T-helper 17 cell (primary cell): ENCODE results near the gene HTT. TPM values are rescaled to one million over a fixed set of nuclear protein-coding genes. Genes with fewer than 3 reads are reported as not detected.

Experiments used
- ATAC-seq: fragments of 150-1000 bp; cut with Tn5 transposase; 2 replicates; pipeline ENCODE4 v1.10.0; 2021; ENCODE audit warnings: mild to moderate bottlenecking, moderate library complexity
- DNase-seq, 3 donors: peaks; one replicate each; pipeline versions ENCODE4 v3.0.0 to v3.0.0-alpha.2; 2020 to 2021
- H3K9me3 ChIP-seq: one replicate; pipeline ENCODE4 v1.7.0; 2013; ENCODE audit warnings: low read length, mild to moderate bottlenecking; ENCODE audit not compliant: control insufficient read depth, poor library complexity, severe bottlenecking
- H3K27ac Mint-ChIP-seq: one replicate; pipeline ENCODE4 v1.8.0; 2022; ENCODE audit warnings: mild to moderate bottlenecking, moderate library complexity, mixed read lengths
- H3K27me3 Mint-ChIP-seq: one replicate; pipeline ENCODE4 v1.8.0; 2022; ENCODE audit warnings: mixed read lengths
- H3K36me3 Mint-ChIP-seq: one replicate; pipeline ENCODE4 v1.8.0; 2022; ENCODE audit warnings: low read depth, mixed read lengths
- H3K4me1 Mint-ChIP-seq: one replicate; pipeline ENCODE4 v1.8.0; 2022; ENCODE audit warnings: mild to moderate bottlenecking, mixed read lengths
- H3K4me3 Mint-ChIP-seq: one replicate; pipeline ENCODE4 v1.8.0; 2022; ENCODE audit warnings: mild to moderate bottlenecking, moderate library complexity, mixed read lengths
- total RNA-seq, 4 donors: library from RNA in 2 of 4; stranded (reverse) in 2 of 4; gene quantifications; one replicate each; pipeline ENCODE4 v1.2.3 and lab custom pipeline; 2022 to 2026

Gene HTT
- total RNA-seq, 2 donors from 2014 or later = 83.9 to 89.9 TPM

DNA sequence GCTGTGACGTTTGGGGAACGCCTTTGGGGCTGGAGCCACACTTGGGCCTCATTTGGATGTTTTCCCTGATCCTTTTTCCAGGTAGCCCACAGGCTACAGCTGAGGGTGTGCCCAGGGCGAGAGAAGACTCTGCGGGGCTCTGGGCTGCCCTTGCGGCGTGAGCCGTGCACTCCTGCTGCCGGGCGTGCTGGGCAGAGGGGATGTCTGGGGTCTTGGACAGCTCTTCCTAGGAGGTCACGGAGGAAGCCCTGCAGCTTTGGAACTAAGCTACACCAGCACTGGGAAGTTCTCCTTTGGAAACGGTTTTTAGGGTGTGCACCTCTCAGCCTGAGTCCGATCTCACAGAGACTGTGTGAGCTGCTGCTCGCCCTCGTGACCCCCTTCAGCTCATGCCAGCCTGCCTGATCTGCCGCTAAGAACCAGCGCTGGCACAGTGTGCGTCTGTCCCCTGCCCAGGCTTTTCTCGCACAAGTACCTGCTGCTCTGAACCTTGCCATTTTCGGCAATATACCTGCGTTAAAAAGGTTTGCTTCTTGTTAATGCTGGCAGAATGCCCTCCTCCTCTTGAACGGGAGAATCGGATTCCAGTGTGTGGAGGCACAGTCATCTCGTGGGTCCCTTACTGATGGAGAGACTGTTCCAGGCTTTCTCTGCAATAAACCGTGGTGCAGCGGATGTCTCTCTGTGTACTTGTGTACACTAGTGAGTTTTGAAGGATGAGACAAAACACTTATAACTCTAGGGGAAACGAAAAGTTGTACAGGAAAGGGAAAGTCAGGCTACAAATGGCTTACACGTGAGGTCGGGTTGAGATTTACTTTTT is 188.8 kb downstream of the HTT start:
- no peak overlapping the region for H3K27ac Mint-ChIP-seq
- H3K4me3 Mint-ChIP-seq = no peak overlapping the region
- H3K9me3 ChIP-seq = no peaks in the 10 kb centered on the region
- no peak for ATAC-seq
- H3K36me3 Mint-ChIP-seq = no peaks in the 10 kb centered on the region
- DNase-seq = no peak
- no peaks in the 10 kb centered on the region for H3K27me3 Mint-ChIP-seq
- H3K4me1 Mint-ChIP-seq = peaks cover 2% of the 10 kb centered on the region

DNA sequence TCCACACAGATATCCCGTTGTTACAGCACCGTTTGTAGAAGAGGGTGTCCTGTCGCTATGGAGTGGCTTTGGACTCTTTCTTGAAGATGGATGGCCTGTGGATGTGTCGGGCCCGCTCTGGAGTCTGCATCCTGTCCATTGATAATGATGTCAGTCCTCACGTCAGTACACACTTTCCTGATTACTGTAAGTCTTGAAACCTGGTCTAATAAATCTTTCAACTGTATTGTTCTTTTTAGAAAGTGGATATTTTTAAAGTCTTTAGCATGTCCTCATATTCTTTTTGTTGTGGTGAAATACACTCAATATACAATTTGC is 189.4 kb downstream of the HTT start:
- ATAC-seq = no peak

DNA sequence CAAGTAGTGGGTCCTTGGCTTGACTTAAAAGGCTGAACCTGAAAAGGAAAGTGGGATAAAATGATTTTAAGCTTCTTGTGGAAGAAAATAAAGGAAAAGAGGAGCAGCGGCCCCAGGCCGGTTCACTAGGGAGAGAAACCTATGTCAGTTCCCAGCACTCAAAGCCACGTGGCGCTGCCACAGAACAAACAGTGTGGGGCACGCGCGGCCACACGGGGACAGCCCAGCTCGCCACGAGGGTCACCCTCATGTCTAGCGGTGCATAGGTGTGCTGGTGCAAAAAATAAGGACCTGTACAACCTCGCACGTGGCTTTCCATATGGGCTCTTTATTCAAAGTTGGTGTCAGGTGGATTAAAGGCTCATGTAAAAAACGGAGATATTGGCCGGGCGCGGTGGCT is 191.6 kb downstream of the HTT start:
- Mint-ChIP-seq H3K4me3 (no peak overlapping the region), H3K27ac (no peak overlapping the region), H3K27me3 (no peaks in the 10 kb centered on the region), H3K36me3 (no peaks in the 10 kb centered on the region), H3K4me1 (peaks cover 2% of the 10 kb centered on the region)
- no peaks in the 10 kb centered on the region for H3K9me3 ChIP-seq
- ATAC-seq (no peak), DNase-seq (no peak)

More for the DNA sequence above, 189.4 kb downstream of the HTT start:
- H3K9me3 ChIP-seq = no peaks in the 10 kb centered on the region
- peaks cover 2% of the 10 kb centered on the region for H3K4me1 Mint-ChIP-seq
- no peaks in the 10 kb centered on the region for H3K36me3 Mint-ChIP-seq
- H3K4me3 Mint-ChIP-seq = no peak overlapping the region
- no peak for DNase-seq
- H3K27ac Mint-ChIP-seq = no peak overlapping the region
- H3K27me3 Mint-ChIP-seq = no peaks in the 10 kb centered on the region

DNA sequence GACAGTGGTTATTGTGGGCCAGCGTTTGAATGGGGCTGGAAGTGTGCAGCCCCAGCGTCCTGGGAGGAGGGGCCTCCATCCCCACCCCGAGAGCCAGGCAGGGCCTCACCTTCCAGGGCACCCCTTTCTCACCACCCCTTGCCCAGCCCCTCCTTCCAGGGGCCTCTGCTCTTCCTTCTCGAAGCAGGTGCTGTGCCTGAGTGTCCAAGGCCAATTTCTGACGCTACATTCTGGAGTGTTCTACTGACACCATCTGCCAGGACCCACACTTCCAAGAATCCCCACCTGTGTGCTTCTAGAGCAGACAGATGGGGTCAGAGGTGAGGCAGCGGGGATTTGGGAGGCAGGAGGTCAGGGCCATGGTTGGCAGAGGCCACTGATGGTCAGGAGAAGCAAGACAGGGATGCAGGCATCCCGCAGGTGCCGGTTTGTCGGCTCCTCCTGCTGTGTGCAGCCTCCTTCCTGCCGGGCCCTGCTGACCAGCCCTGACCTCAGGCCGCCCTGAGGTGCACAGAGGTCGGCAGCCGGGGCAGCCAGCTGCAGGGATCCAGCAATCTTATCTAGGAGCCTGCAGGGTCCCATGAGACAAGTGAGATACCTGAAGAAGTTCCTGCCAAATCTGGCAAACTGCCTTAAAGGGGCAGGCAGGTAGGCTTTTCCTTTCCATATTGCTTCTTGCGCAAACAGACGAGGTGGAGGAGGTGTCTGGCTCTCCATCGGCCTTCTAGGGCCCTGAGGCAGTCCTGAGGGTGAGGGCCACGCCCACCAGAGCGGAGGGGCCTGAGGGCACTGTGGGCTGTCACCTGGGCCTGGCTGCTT is 193.3 kb downstream of the HTT start:
- Mint-ChIP-seq H3K36me3 (no peaks in the 10 kb centered on the region), H3K4me3 (no peak overlapping the region), H3K4me1 (no peaks in the 10 kb centered on the region), H3K27me3 (no peaks in the 10 kb centered on the region), H3K27ac (no peak overlapping the region)
- DNase-seq (no peak), ATAC-seq (no peak)
- H3K9me3 ChIP-seq = no peaks in the 10 kb centered on the region

DNA sequence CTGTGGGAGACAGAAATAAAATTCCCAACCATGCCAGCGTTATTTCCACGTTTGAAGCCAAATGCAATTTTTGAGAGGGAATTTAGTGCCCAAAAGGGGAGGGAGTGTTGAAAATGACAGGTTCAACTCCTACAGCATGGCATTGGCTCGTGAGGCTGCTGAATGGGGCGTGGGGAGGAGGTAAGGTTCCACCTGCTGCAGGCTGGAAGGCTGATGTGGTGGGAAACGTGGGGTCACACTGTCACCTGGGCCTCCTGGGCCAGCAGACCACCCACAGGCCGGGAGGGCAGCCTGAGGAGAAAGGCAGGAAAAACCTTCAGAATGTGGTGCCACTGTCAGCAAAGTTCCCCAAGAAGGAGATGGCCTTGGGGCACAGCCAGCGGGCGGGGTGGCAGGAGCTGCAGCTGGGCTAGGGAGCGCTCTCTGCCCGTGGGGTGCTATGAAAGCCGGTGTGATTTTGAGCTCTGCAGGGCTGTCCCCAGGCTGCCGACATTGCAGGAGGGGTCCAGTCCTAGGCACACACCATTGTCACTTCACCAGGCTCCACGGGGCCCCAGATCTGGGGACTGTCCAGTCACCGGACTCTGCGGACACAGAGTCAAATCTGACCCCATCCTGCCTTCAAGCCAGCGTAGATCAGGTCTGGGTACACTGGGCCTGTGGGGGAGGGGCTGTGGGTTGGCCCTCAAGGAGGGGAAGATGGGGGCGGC is 194.1 kb downstream of the HTT start:
- no peak overlapping the region for H3K27ac Mint-ChIP-seq
- DNase-seq = no peak

DNA sequence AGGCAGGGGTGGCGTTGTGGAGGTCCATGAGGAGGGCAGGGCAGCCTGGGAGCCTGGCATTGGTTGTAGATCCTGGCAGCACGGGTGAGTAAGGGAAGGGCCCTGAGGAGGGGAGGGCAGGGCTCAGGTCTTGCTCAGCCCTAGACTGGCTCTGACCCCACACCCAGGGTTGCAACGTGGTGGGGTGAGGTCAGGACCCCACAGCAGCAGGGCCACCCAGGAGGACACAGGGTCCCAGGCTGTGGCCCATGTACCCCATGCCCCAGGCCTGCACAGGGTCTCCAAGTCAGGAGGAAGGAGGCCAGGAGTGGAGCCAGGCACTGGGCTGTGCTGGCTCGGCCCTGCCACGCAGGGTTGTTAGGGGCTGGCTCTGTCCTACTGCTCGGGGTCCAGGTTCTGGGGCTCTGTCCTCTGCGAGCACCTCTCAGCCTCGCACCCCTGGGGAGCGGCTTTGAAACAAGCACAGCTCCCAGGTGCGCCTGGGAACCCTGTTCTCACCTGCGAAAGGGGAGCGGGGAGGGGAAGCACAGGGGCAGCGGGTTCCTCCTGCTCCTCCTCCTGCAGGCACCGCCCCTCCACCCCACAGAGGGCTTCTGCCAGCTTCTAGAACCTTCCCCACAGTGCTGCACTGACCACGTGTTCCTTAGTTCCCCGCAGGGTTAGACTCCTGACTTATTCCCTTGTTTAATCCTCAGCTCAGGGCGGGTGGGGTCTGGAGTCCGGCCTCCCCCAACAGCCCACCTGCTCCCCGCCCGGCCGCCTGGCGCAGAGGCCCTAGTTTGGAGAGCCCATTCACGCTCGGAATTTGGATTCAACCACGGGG is 194.8 kb downstream of the HTT start:
- no peaks in the 10 kb centered on the region for H3K4me1 Mint-ChIP-seq
- no peak overlapping the region for H3K27ac Mint-ChIP-seq
- H3K27me3 Mint-ChIP-seq = no peaks in the 10 kb centered on the region
- no peaks in the 10 kb centered on the region for H3K9me3 ChIP-seq
- no peak overlapping the region for H3K4me3 Mint-ChIP-seq
- DNase-seq = no peak
- no peaks in the 10 kb centered on the region for H3K36me3 Mint-ChIP-seq
- no peak for ATAC-seq

More for the DNA sequence above, 194.1 kb downstream of the HTT start:
- Mint-ChIP-seq H3K4me3 (no peak overlapping the region), H3K4me1 (no peaks in the 10 kb centered on the region), H3K27me3 (no peaks in the 10 kb centered on the region), H3K36me3 (no peaks in the 10 kb centered on the region)
- H3K9me3 ChIP-seq = no peaks in the 10 kb centered on the region
- no peak for ATAC-seq

DNA sequence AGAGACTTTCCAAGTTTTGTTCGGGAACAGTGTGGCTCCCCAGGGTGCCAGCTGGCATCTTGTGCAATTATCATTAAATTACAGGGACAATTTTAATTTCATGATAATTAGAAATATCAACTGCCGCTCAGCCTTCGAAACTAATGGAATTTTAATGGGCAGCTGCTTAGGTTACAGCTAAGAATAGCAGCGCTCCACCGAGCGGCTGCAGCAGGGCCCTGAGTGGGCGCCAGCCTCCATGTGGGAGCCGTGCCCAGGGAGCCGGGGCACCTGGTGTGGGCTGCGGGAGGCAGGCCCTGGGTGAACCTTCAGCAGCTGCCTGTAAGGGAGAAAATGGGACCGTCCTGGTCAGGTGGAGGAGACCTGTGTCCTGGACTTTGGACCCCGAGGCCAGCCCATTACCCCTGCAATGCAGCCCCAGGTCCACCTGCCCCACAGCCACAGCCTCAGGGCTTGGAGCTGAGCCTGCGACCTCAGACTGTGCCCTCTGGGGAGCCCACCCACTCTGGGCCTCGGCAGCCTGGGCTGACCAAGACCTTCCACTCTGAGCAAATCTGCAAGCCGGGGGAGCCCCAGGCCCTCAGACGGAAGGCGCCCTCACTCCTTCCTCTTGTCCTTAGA is 195.6 kb downstream of the HTT start:
- DNase-seq (no peak), ATAC-seq (no peak)
- H3K9me3 ChIP-seq = no peaks in the 10 kb centered on the region
- H3K27me3 Mint-ChIP-seq = no peaks in the 10 kb centered on the region
- no peaks in the 10 kb centered on the region for H3K4me1 Mint-ChIP-seq
- H3K27ac Mint-ChIP-seq = no peak overlapping the region
- H3K36me3 Mint-ChIP-seq = no peaks in the 10 kb centered on the region
- H3K4me3 Mint-ChIP-seq = no peak overlapping the region

DNA sequence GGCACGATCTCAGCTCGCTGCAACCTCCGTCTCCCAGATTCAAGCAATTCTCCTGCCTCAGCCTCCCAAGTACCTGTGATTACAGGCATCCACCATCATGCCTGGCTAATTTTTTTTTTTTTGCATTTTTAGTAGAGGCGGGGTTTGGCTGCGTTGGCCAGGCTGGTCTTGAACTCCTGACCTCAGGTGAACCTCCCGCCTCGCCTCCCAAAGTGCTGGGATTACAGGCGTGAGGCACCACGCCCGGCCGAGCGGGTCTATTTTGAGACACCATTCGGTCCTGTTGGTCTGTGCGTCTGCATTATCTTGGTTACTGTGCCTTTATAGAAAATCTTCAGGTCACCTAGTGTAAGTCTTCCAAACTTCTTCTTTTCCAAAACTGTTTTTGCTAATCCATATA is 196.7 kb downstream of the HTT start:
- DNase-seq = no peak
- Mint-ChIP-seq H3K27ac (no peak overlapping the region), H3K4me1 (peaks cover 5% of the 10 kb centered on the region), H3K27me3 (no peaks in the 10 kb centered on the region), H3K36me3 (no peaks in the 10 kb centered on the region), H3K4me3 (no peak overlapping the region)
- H3K9me3 ChIP-seq = no peaks in the 10 kb centered on the region
- ATAC-seq = no peak

DNA sequence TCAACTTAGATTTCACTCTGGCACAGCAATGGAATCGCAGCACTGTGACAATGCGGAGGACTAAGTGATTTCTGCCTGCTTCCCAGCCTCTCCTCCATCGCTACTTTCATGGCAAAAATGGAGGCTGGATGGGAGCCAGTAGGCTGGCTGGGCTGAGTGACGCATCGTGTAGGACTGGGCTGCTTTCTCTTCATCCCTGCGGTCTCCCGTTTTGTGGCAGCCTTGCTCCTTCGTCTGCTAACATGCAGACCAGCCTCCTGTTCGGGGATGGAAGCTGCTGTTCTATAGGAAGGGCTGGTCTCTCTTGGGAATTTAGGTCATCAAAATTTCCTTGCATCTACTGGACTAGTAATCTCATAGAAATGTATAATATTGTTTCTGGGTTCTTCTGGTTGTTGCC is 202.5 kb downstream of the HTT start:
- Mint-ChIP-seq H3K36me3 (no peaks in the 10 kb centered on the region), H3K27me3 (peaks cover 14% of the 10 kb centered on the region), H3K4me1 (peaks cover 5% of the 10 kb centered on the region), H3K4me3 (no peak overlapping the region), H3K27ac (no peak overlapping the region)
- ATAC-seq (no peak), DNase-seq (no peak)
- H3K9me3 ChIP-seq = no peaks in the 10 kb centered on the region

DNA sequence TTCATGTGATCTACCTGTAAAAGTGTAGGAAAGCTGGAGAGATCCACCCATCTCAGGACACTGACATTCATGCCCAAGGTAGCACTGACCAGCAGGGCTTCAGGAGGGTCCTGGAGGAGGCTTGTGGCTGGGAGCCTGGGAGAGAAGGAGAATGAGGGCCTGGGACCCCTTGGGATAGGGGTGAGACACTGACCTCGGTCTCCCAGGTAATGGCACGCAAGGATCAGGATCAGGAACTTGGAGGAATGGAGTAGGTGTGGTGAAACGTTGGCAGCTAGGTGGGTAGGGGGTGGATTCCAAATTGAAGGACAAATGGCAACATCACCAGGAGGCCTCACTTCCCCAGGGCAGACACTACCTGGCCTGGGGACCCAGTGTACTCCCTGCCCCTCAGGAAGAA is 206.0 kb downstream of the HTT start:
- Mint-ChIP-seq H3K27ac (no peak overlapping the region), H3K4me1 (peaks cover 4% of the 10 kb centered on the region), H3K36me3 (no peaks in the 10 kb centered on the region), H3K4me3 (no peak overlapping the region), H3K27me3 (peaks cover 32% of the 10 kb centered on the region)
- ATAC-seq = no peak
- no peaks in the 10 kb centered on the region for H3K9me3 ChIP-seq
- DNase-seq = no peak

DNA sequence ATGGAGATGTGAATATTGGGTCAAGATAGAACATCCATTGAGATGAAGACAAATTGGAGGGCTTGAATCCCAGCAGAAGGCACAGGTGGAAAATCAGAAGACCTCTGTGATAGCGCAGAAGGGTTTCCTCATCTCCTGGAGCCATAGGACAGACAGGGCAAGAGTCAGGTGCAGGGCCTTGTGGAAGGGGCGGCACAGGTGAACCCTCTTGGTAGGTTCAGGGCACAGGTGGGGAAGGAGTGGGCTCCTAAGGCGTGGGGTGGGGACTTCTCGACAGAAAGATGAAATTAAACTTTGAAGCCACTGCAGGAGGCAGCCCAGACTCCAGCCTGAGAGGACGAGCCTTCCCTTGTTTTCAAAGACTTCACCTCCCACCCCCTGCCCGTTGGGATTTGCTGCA is 209.0 kb downstream of the HTT start:
- H3K9me3 ChIP-seq = no peaks in the 10 kb centered on the region
- H3K27ac Mint-ChIP-seq = no peak overlapping the region
- DNase-seq (no peak), ATAC-seq (no peak)
- H3K4me1 Mint-ChIP-seq = peaks cover 3% of the 10 kb centered on the region
- no peak overlapping the region for H3K4me3 Mint-ChIP-seq
- H3K36me3 Mint-ChIP-seq = no peaks in the 10 kb centered on the region
- H3K27me3 Mint-ChIP-seq = peaks cover 40% of the 10 kb centered on the region

DNA sequence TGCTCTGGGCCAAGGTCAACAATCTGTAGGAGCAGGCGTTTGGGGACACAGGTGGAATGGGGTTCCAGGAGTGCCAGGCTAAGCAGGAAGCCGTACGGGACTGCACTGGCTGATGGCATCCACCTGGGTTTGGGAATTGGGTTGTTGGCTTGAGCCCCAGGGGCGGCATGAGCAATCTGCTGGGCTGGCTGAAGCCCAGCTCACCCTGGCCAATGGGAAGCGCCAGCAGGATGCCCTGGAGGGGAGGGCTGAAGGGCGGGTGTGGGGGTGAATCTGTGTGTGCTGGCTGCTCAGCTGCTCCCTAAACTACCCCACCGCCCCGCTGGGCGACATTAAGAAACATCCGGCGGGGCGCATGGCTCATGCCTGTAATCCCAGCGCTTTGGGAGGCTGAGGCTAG is 209.4 kb downstream of the HTT start:
- ATAC-seq (no peak), DNase-seq (no peak)
- Mint-ChIP-seq H3K27ac (no peak overlapping the region), H3K27me3 (peaks cover 43% of the 10 kb centered on the region), H3K36me3 (no peaks in the 10 kb centered on the region), H3K4me1 (peaks cover 3% of the 10 kb centered on the region), H3K4me3 (no peak overlapping the region)
- H3K9me3 ChIP-seq = no peaks in the 10 kb centered on the region
